Retinal pigment epithelial cell (primary cell): ENCODE measurements around the gene ZNF23.

Experiments used
- DNase-seq: peaks from one replicate; pipeline ENCODE4 v3.0.0-alpha.2; 2010; ENCODE audit warnings: low read depth
- H3K4me3 ChIP-seq: 2 replicates; pipeline ENCODE4 v1.5.1; 2011; ENCODE audit warnings: mild to moderate bottlenecking, low read length, control low read depth, moderate library complexity
- TF ChIP-seq, protein P1 (sequence below): conservative IDR thresholded peaks from 2 replicates; pipeline ENCODE4 v1.5.1; 2011; ENCODE audit warnings: low read depth, low read length, control low read depth, inconsistent platforms

Gene ZNF23

GRCh38 chr16:71482569-71482968 is 20.5 kb upstream of the ZNF23 start:
- TF ChIP-seq, protein P1, sequence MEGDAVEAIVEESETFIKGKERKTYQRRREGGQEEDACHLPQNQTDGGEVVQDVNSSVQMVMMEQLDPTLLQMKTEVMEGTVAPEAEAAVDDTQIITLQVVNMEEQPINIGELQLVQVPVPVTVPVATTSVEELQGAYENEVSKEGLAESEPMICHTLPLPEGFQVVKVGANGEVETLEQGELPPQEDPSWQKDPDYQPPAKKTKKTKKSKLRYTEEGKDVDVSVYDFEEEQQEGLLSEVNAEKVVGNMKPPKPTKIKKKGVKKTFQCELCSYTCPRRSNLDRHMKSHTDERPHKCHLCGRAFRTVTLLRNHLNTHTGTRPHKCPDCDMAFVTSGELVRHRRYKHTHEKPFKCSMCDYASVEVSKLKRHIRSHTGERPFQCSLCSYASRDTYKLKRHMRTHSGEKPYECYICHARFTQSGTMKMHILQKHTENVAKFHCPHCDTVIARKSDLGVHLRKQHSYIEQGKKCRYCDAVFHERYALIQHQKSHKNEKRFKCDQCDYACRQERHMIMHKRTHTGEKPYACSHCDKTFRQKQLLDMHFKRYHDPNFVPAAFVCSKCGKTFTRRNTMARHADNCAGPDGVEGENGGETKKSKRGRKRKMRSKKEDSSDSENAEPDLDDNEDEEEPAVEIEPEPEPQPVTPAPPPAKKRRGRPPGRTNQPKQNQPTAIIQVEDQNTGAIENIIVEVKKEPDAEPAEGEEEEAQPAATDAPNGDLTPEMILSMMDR, result no peak
- H3K4me3 ChIP-seq, result no peak overlapping the region
- no peak for DNase-seq

GRCh38 chr16:71480956-71481355 is 18.9 kb upstream of the ZNF23 start:
- TF ChIP-seq, protein P1, result no peak
- no peak overlapping the region for H3K4me3 ChIP-seq
- no peak for DNase-seq

DNA sequence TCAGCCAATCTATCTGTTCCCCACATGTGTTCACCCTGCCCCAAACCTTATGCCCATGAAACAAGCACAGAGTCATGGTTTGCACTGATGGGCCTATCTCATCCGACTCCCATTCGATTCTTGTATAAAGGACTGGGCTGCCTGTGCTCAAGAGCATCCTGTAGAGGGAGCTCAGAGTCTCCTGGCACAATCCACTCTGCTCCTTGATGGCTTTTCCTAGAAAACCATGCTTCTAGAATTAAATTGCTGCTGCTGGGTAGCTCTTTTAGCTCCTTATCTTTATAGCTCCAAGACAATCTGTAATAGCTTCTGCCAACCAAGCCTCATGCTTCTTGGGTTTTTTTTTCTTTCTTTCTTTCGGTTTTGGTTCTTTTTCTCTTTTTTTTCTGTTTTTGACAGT is 17.4 kb upstream of the ZNF23 start:
- no peak for DNase-seq
- no peak overlapping the region for H3K4me3 ChIP-seq
- TF ChIP-seq, protein P1, result peak; percentile 73

GRCh38 chr16:71476457-71477124 is 14.5 kb upstream of the ZNF23 start:
- TF ChIP-seq, protein P1, result no peak
- H3K4me3 ChIP-seq, result no peak overlapping the region
- DNase-seq, result no peak

DNA sequence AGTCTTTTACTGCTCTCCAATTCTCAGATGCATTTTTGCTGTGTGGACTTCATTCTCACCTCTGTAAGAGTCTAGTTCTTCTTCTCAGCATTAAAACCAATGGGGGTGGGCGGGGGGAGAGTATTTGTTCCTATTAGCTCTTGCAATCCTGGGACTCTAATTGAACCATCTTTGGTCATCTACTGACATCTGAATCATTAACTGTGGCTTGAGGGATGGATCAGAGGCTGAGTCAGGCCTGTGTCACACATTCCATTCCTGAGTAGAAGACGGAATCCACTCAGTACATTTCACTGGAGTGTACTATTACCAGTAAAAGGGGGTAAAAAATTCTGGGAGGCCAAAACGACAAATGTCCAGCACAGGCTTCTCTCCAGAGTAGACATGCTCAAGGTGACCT is 12.8 kb upstream of the ZNF23 start:
- DNase-seq, result no peak
- H3K4me3 ChIP-seq, result no peak overlapping the region
- TF ChIP-seq, protein P1, result no peak

- TF ChIP-seq, protein P1, result no peak
- DNase-seq, result no peak
- H3K4me3 ChIP-seq, result no peak overlapping the region
Observed at GRCh38 chr16:71473891-71474290, 11.8 kb upstream of the ZNF23 start.

- TF ChIP-seq, protein P1, result no peak
- no peak for DNase-seq
- H3K4me3 ChIP-seq, result no peak overlapping the region
Observed at GRCh38 chr16:71472931-71473330, 10.9 kb upstream of the ZNF23 start.
